Breast epithelium (tissue), 4 donors: ENCODE measurements around the gene ZFYVE26. TPM values are rescaled to one million over a fixed set of nuclear protein-coding genes. Genes with fewer than 3 reads are reported as not detected.

Experiments
- DNase-seq, 2 donors: peaks; one replicate each; pipeline ENCODE4 v3.0.0-alpha.2; 2019; ENCODE audit warnings: low spot score in 2 of 2
- H3K27ac ChIP-seq, 2 donors: fragments of 200-600 bp; sonication (generic) in 1 of 2; one replicate each; pipeline ENCODE4 v1.5.1; 2016 to 2019; ENCODE audit warnings: mild to moderate bottlenecking in 1 of 2
- H3K27me3 ChIP-seq, 2 donors: fragments of 200-600 bp; sonication (generic) in 1 of 2; one replicate each; pipeline versions ENCODE4 v1.5.1 to v1.6.0; 2017 to 2019; ENCODE audit warnings: control low read depth in 1 of 2, mild to moderate bottlenecking in 1 of 2
- H3K36me3 ChIP-seq: fragments of 200-600 bp; one replicate; pipeline ENCODE4 v1.5.1; 2019
- H3K4me1 ChIP-seq, 2 donors: fragments of 200-600 bp; sonication (generic); one replicate each; pipeline ENCODE4 v1.5.1; 2016 to 2019; ENCODE audit warnings: control low read depth in 1 of 2
- H3K4me3 ChIP-seq, 3 donors: fragments of 200-600 bp; sonication (generic); 1 replicate in 2 of 3; 2 replicates in 1 of 3; pipeline ENCODE4 v1.5.1; 2016 to 2019; ENCODE audit warnings: mild to moderate bottlenecking in 3 of 3, moderate library complexity in 2 of 3
- H3K9me3 ChIP-seq, 2 donors: fragments of 200-600 bp; sonication (generic) in 1 of 2; one replicate each; pipeline ENCODE4 v1.5.1; 2016 to 2019; ENCODE audit warnings: control low read depth in 1 of 2
- CTCF ChIP-seq, 3 donors: fragments of 450-650 bp; IDR thresholded peaks; one replicate each; pipeline ENCODE4 v1.5.1; 2016 to 2017; ENCODE audit warnings: antibody characterized with exemption in 3 of 3, mild to moderate bottlenecking in 3 of 3, moderate library complexity in 3 of 3
- POLR2A ChIP-seq: fragments of 450-650 bp; IDR thresholded peaks from one replicate; pipeline ENCODE4 v1.6.1; 2016; ENCODE audit warnings: antibody characterized with exemption, mild to moderate bottlenecking, moderate library complexity
- POLR2AphosphoS5 ChIP-seq, 3 donors: sonication (generic); formaldehyde crosslinking; IDR thresholded peaks; one replicate each; pipeline ENCODE4 v1.6.1; 2017; ENCODE audit warnings: antibody characterized with exemption in 3 of 3
- intact Hi-C: fragments of 100-400 bp; cut with DNase I; formaldehyde crosslinking; loops from one replicate; pipeline ENCODE4 v1.15.1; 2023; ENCODE audit warnings: low total_unique reads
- total RNA-seq, 3 donors: library from RNA; depleted of rRNA; stranded (reverse); fragments of >200 nt; gene quantifications; one replicate each; pipeline ENCODE4 v1.1.0, GENCODE V29; 2016

ZFYVE26 gene
- total RNA-seq, result 10 to 100 TPM; 31.5 to 42.6 (median 36.3) TPM

- Histone ChIP-seq H3K27ac (peak within 1 kb of the TSS; percentile 79 to 87), H3K9me3 (no peaks in the 10 kb centered on the region), H3K36me3 (no peaks in the 10 kb centered on the region), H3K4me1 (peaks cover 0 to 9% of the 10 kb centered on the region in 2 donors), H3K4me3 (peak within 1 kb of the TSS; percentile 70 to 86 (median 80)), H3K27me3 (no peaks in the 10 kb centered on the region)
- TF ChIP-seq POLR2A, result peak; percentile 40
- peak; percentile 65 to 85 (median 75) for TF ChIP-seq POLR2AphosphoS5 (IDR thresholded peaks at IDR 0.05)
- TF ChIP-seq CTCF (IDR thresholded peaks at IDR 0.05), result no peak
- intact Hi-C loops, result no loop called here
- peak; percentile 90 to 97 for DNase-seq
Observed at GRCh38 chr14:67816326-67817002, at the start of gene ZFYVE26. TSS of gene ZFYVE26 (minus strand) at chr14:67816590. CDS start at chr14:67815963, 627 bp downstream.

GRCh38 chr14:67863223-67863622 is 46.8 kb upstream of the ZFYVE26 start:
- Histone ChIP-seq H3K4me3 (no peak overlapping the region), H3K9me3 (no peaks in the 10 kb centered on the region), H3K36me3 (no peaks in the 10 kb centered on the region), H3K27ac (no peak overlapping the region), H3K27me3 (no peaks in the 10 kb centered on the region), H3K4me1 (no peaks in the 10 kb centered on the region)
- intact Hi-C loops, result no loop called here
- TF ChIP-seq POLR2A, result no peak
- TF ChIP-seq CTCF (IDR thresholded peaks at IDR 0.05), result no peak
- no peak for DNase-seq

GRCh38 chr14:67859169-67859749 is 42.9 kb upstream of the ZFYVE26 start:
- no peaks in the 10 kb centered on the region for H3K9me3 ChIP-seq
- no peak overlapping the region for H3K27ac ChIP-seq
- no peaks in the 10 kb centered on the region for H3K27me3 ChIP-seq
- no peak for DNase-seq
- intact Hi-C loops, result no loop called here
- H3K4me3 ChIP-seq, result no peak overlapping the region
- peaks cover 0 to 5% of the 10 kb centered on the region in 2 donors for H3K4me1 ChIP-seq
- TF ChIP-seq POLR2AphosphoS5 (IDR thresholded peaks at IDR 0.05) (no peak), CTCF (IDR thresholded peaks at IDR 0.05) (no peak), POLR2A (no peak)
- H3K36me3 ChIP-seq, result no peaks in the 10 kb centered on the region

- no peak for TF ChIP-seq POLR2A
- TF ChIP-seq CTCF (IDR thresholded peaks at IDR 0.05), result no peak
- TF ChIP-seq POLR2AphosphoS5 (IDR thresholded peaks at IDR 0.05), result no peak
- Histone ChIP-seq H3K9me3 (no peaks in the 10 kb centered on the region), H3K4me1 (peaks cover 0 to 5% of the 10 kb centered on the region in 2 donors), H3K36me3 (no peaks in the 10 kb centered on the region), H3K27ac (peak overlapping the region in 1 of 2 donors; percentile 76), H3K4me3 (no peak overlapping the region), H3K27me3 (no peaks in the 10 kb centered on the region)
- DNase-seq, result no peak
- intact Hi-C loops, result no loop called here
Observed at GRCh38 chr14:67857778-67858350, 41.5 kb upstream of the ZFYVE26 start.

- no peak for DNase-seq
- TF ChIP-seq CTCF (IDR thresholded peaks at IDR 0.05) (no peak), POLR2AphosphoS5 (IDR thresholded peaks at IDR 0.05) (no peak), POLR2A (no peak)
- H3K9me3 ChIP-seq, result no peaks in the 10 kb centered on the region
- H3K27me3 ChIP-seq, result no peaks in the 10 kb centered on the region
- H3K4me3 ChIP-seq, result no peak overlapping the region
- H3K27ac ChIP-seq, result no peak overlapping the region
- H3K36me3 ChIP-seq, result no peaks in the 10 kb centered on the region
- intact Hi-C loops, result no loop called here
- peaks cover 0 to 5% of the 10 kb centered on the region in 2 donors for H3K4me1 ChIP-seq
Observed at GRCh38 chr14:67856827-67857226, 40.4 kb upstream of the ZFYVE26 start.
